ENCODE data around the gene WNT5B. TPM values are rescaled to one million over a fixed set of nuclear protein-coding genes. Genes with fewer than 3 reads are reported as not detected.

The WNT5B gene
- total and polyA plus RNA-seq, 9 of the 15 experiments (the other 6 are each of a cell fraction or from before 2014, with no cell fraction given): 0.42 to 16.8 (median 5.4) TPM

DNA sequence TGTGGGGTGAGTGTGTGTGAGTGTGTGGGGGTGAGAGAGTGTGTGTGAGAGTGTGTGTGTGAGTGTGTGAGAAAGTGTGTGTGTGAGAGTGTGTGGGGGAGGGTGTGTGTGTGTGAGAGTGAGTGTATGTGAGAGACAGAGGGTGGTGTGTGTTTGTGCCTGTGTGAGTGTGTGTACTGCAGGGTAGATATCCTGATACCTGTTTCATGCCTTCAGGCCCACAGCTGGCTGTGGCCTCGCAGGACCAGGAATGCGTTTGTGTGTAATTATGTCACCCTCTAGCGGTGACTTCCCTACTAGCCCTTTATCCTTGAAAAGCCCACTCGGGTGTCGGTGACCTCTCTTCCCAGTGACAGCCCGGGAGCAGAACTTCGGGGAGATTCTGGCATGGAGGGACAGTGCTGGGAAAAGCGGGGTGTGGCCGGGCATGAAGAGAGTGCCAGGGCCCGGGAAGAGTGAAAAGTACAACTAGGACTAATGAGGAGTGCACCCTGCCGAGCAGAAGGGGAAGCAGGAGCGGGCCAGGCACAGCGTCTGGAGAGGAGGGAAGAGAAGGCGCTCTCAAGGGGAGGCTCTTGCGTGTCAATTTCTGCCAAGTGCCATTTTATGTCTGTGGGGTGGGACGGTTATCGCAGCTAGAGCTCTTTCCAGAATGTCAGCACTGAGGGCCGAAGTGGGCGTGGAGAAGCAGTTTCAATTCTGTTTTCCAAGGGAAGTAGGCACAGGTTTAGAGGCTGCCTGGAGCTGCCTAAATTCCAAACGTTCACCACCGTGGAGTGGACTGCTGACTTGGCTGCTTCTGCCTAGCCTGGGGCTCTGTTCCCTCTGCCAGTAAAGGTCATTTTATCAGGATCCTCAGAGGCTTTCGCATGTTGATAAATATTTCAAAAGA lies 23.7 kb upstream of the WNT5B start (continued):
- peak; percentile 84 for TF ChIP-seq THRB (CRISPR knock-in tag; conservative IDR thresholded peaks at IDR 0.05)
- TF ChIP-seq NR1H2 (CRISPR knock-in tag; IDR thresholded peaks at IDR 0.05): no peak
- TF ChIP-seq, protein P1, sequence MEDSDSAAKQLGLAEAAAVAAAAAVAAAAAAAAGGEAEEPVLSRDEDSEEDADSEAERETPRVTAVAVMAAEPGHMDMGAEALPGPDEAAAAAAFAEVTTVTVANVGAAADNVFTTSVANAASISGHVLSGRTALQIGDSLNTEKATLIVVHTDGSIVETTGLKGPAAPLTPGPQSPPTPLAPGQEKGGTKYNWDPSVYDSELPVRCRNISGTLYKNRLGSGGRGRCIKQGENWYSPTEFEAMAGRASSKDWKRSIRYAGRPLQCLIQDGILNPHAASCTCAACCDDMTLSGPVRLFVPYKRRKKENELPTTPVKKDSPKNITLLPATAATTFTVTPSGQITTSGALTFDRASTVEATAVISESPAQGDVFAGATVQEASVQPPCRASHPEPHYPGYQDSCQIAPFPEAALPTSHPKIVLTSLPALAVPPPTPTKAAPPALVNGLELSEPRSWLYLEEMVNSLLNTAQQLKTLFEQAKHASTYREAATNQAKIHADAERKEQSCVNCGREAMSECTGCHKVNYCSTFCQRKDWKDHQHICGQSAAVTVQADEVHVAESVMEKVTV (CRISPR knock-in tag; IDR thresholded peaks at IDR 0.05): 0 out of 2 replicates have a peak, but pooled peaks have one; percentile 38
- TF ChIP-seq, protein P2, sequence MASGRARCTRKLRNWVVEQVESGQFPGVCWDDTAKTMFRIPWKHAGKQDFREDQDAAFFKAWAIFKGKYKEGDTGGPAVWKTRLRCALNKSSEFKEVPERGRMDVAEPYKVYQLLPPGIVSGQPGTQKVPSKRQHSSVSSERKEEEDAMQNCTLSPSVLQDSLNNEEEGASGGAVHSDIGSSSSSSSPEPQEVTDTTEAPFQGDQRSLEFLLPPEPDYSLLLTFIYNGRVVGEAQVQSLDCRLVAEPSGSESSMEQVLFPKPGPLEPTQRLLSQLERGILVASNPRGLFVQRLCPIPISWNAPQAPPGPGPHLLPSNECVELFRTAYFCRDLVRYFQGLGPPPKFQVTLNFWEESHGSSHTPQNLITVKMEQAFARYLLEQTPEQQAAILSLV (tag; IDR thresholded peaks at IDR 0.05): peak; percentile 13; the same call in 1 of the 2 replicates
- peak in 1 of 2 experiments; percentile 9; a peak in 1 of 4 replicates for TF ChIP-seq FOXA3 (CRISPR knock-in tag; conservative IDR thresholded peaks at IDR 0.05 in 1 of 2, IDR thresholded peaks at IDR 0.05 in 1 of 2)
- TF ChIP-seq SP2 (IDR thresholded peaks at IDR 0.05; ENCODE audit: extremely low read depth, low read depth, low read length, poor library complexity, severe bottlenecking): no peak
- peak; percentile 15; the same call in 1 of the 2 replicates for TF ChIP-seq MTA1 (IDR thresholded peaks at IDR 0.05; ENCODE audit: borderline replicate concordance)
- peak in 1 of 2 experiments; percentile 83; a peak in 2 of 4 replicates for TF ChIP-seq HDAC1 (IDR thresholded peaks at IDR 0.05)
- no peak for TF ChIP-seq PTTG1 (tag; IDR thresholded peaks at IDR 0.05; ENCODE audit: low read depth)
- TF ChIP-seq HLTF (IDR thresholded peaks at IDR 0.05): peak; percentile 87
- TF ChIP-seq ZNF445 (CRISPR knock-in tag; IDR thresholded peaks at IDR 0.05; ENCODE audit: low read depth): no peak
- TF ChIP-seq THRAP3 (IDR thresholded peaks at IDR 0.05; ENCODE audit: borderline replicate concordance): peak; percentile 71; the same call in 1 of the 2 replicates
- peak; percentile 56 for TF ChIP-seq DPF2 (IDR thresholded peaks at IDR 0.05)
- 0 out of 2 replicates have a peak, but pooled peaks have one; percentile 16 for TF ChIP-seq BCOR (IDR thresholded peaks at IDR 0.05)
- 0 out of 2 replicates have a peak, but pooled peaks have one; percentile 22 for TF ChIP-seq SUPT5H (IDR thresholded peaks at IDR 0.05)
- 0 out of 2 replicates have a peak, but pooled peaks have one; percentile 25 for TF ChIP-seq SMARCE1 (IDR thresholded peaks at IDR 0.05)
- peak; percentile 24; the same call in 1 of the 2 replicates for TF ChIP-seq HDGF (IDR thresholded peaks at IDR 0.05)
- peak; percentile 24; the same call in 1 of the 2 replicates for TF ChIP-seq CBFA2T3 (IDR thresholded peaks at IDR 0.05)
- no peak for TF ChIP-seq MEIS2 (IDR thresholded peaks at IDR 0.05; ENCODE audit: partially characterized antibody)
- TF ChIP-seq NCOA4 (IDR thresholded peaks at IDR 0.05; ENCODE audit: partially characterized antibody): no peak
- TF ChIP-seq CXXC5 (CRISPR knock-in tag; IDR thresholded peaks at IDR 0.05): no peak
- peak; percentile 73; the same call in 1 of the 2 replicates for TF ChIP-seq ELF4 (CRISPR knock-in tag; IDR thresholded peaks at IDR 0.05)
- TF ChIP-seq FOXK2 (conservative IDR thresholded peaks at IDR 0.05 in 1 of 2, IDR thresholded peaks at IDR 0.05 in 1 of 2; ENCODE audit: low read depth in 2 of 2): peak in 1 of 2 experiments; percentile 19; a peak in 2 of 4 replicates
- no peak for TF ChIP-seq CSDE1 (IDR thresholded peaks at IDR 0.05)
- peak; percentile 36; the same call in 1 of the 2 replicates for TF ChIP-seq NFRKB (IDR thresholded peaks at IDR 0.05; ENCODE audit: low read depth)
- TF ChIP-seq ZNF316 (IDR thresholded peaks at IDR 0.05): peak; percentile 59

All from K562 (cell line).